Measurements from ENCODE around the gene RYR3.

The RYR3 gene

GRCh38 chr15:33467816-33468163 is 157.0 kb downstream of the RYR3 start:
- TF ChIP-seq CTCF (IDR thresholded peaks at IDR 0.05; ENCODE audit: insufficient read depth, low read length, poor library complexity, severe bottlenecking), result no peak
- Histone ChIP-seq H3K27me3 (replicated peaks; ENCODE audit: control insufficient read depth, insufficient read depth, low read length) (no peaks in the 10 kb centered on the region), H3K36me3 (ENCODE audit: control insufficient read depth, insufficient read depth, low read length) (no peaks in the 10 kb centered on the region), H3K4me3 (replicated peaks; ENCODE audit: low read depth, low read length) (no peak overlapping the region)
- DNase-seq (ENCODE audit: extremely low read depth, insufficient read length), result no peak

GRCh38 chr15:33468740-33469139 is 158.0 kb downstream of the RYR3 start:
- no peaks in the 10 kb centered on the region for H3K36me3 ChIP-seq (ENCODE audit: control insufficient read depth, insufficient read depth, low read length)
- DNase-seq (ENCODE audit: extremely low read depth, insufficient read length), result no peak
- H3K27me3 ChIP-seq (replicated peaks; ENCODE audit: control insufficient read depth, insufficient read depth, low read length), result no peaks in the 10 kb centered on the region
- no peak overlapping the region for H3K4me3 ChIP-seq (replicated peaks; ENCODE audit: low read depth, low read length)
- TF ChIP-seq CTCF (IDR thresholded peaks at IDR 0.05; ENCODE audit: insufficient read depth, low read length, poor library complexity, severe bottlenecking), result no peak

GRCh38 chr15:33473005-33473404 is 162.2 kb downstream of the RYR3 start:
- TF ChIP-seq CTCF (IDR thresholded peaks at IDR 0.05; ENCODE audit: insufficient read depth, low read length, poor library complexity, severe bottlenecking), result no peak
- H3K36me3 ChIP-seq (ENCODE audit: control insufficient read depth, insufficient read depth, low read length), result no peaks in the 10 kb centered on the region
- no peaks in the 10 kb centered on the region for H3K27me3 ChIP-seq (replicated peaks; ENCODE audit: control insufficient read depth, insufficient read depth, low read length)
- H3K4me3 ChIP-seq (replicated peaks; ENCODE audit: low read depth, low read length), result no peak overlapping the region
- no peak for DNase-seq (ENCODE audit: extremely low read depth, insufficient read length)

GRCh38 chr15:33473714-33474113 is 162.9 kb downstream of the RYR3 start:
- H3K36me3 ChIP-seq (ENCODE audit: control insufficient read depth, insufficient read depth, low read length), result no peaks in the 10 kb centered on the region
- no peaks in the 10 kb centered on the region for H3K27me3 ChIP-seq (replicated peaks; ENCODE audit: control insufficient read depth, insufficient read depth, low read length)
- DNase-seq (ENCODE audit: extremely low read depth, insufficient read length), result no peak
- no peak for TF ChIP-seq CTCF (IDR thresholded peaks at IDR 0.05; ENCODE audit: insufficient read depth, low read length, poor library complexity, severe bottlenecking)
- H3K4me3 ChIP-seq (replicated peaks; ENCODE audit: low read depth, low read length), result no peak overlapping the region

- no peak for TF ChIP-seq CTCF (IDR thresholded peaks at IDR 0.05; ENCODE audit: insufficient read depth, low read length, poor library complexity, severe bottlenecking)
- Histone ChIP-seq H3K4me3 (replicated peaks; ENCODE audit: low read depth, low read length) (no peak overlapping the region), H3K27me3 (replicated peaks; ENCODE audit: control insufficient read depth, insufficient read depth, low read length) (no peaks in the 10 kb centered on the region), H3K36me3 (ENCODE audit: control insufficient read depth, insufficient read depth, low read length) (no peaks in the 10 kb centered on the region)
- DNase-seq (ENCODE audit: extremely low read depth, insufficient read length), result no peak
Observed at GRCh38 chr15:33476076-33476475, 165.3 kb downstream of the RYR3 start.

GRCh38 chr15:33476908-33477307 is 166.1 kb downstream of the RYR3 start:
- DNase-seq (ENCODE audit: extremely low read depth, insufficient read length), result no peak
- H3K36me3 ChIP-seq (ENCODE audit: control insufficient read depth, insufficient read depth, low read length), result no peaks in the 10 kb centered on the region
- TF ChIP-seq CTCF (IDR thresholded peaks at IDR 0.05; ENCODE audit: insufficient read depth, low read length, poor library complexity, severe bottlenecking), result no peak
- no peaks in the 10 kb centered on the region for H3K27me3 ChIP-seq (replicated peaks; ENCODE audit: control insufficient read depth, insufficient read depth, low read length)
- H3K4me3 ChIP-seq (replicated peaks; ENCODE audit: low read depth, low read length), result no peak overlapping the region
